Measurements from ENCODE around the gene RAB35. TPM values are rescaled to one million over a fixed set of nuclear protein-coding genes. Genes with fewer than 3 reads are reported as not detected.

Gene RAB35
- polyA plus RNA-seq, 2 of the 4 experiments (the other 2 are of a cell fraction), result 44.0 to 67.6 TPM

DNA sequence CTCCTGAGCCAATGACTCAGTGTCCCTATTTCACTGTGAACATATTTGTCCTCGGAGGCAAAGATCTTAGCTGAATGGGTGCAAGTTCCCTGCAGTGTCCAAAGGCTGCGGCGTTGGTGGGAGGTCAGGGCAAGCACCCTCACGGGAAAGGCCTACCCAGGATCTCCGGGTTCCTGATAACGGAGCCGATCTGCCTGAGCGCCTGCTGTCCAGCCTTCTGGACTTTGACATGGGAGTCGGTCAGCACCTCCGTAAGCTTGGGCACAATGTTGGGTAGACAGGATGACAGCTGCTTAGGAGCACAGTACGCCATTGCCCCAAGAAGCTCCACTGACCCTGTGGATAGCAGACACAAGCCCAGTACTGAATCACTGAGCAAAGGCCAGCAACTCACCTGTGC, 31.5 kb upstream of the RAB35 start:
- no peak for FAIRE-seq
- Histone ChIP-seq H3K27ac (no peak overlapping the region), H3K4me3 (no peak overlapping the region), H3K9me3 (no peaks in the 10 kb centered on the region), H3K4me2 (no peak overlapping the region), H3K4me1 (no peaks in the 10 kb centered on the region)
- TF ChIP-seq RARB (CRISPR knock-in tag; IDR thresholded peaks at IDR 0.05) (no peak), HOXA7 (CRISPR knock-in tag; IDR thresholded peaks at IDR 0.05) (no peak), BHLHE40 (IDR thresholded peaks at IDR 0.05; ENCODE audit: low read depth, low read length) (no peak), KDM5A (IDR thresholded peaks at IDR 0.05) (no peak)
- TF ChIP-seq, protein P1, sequence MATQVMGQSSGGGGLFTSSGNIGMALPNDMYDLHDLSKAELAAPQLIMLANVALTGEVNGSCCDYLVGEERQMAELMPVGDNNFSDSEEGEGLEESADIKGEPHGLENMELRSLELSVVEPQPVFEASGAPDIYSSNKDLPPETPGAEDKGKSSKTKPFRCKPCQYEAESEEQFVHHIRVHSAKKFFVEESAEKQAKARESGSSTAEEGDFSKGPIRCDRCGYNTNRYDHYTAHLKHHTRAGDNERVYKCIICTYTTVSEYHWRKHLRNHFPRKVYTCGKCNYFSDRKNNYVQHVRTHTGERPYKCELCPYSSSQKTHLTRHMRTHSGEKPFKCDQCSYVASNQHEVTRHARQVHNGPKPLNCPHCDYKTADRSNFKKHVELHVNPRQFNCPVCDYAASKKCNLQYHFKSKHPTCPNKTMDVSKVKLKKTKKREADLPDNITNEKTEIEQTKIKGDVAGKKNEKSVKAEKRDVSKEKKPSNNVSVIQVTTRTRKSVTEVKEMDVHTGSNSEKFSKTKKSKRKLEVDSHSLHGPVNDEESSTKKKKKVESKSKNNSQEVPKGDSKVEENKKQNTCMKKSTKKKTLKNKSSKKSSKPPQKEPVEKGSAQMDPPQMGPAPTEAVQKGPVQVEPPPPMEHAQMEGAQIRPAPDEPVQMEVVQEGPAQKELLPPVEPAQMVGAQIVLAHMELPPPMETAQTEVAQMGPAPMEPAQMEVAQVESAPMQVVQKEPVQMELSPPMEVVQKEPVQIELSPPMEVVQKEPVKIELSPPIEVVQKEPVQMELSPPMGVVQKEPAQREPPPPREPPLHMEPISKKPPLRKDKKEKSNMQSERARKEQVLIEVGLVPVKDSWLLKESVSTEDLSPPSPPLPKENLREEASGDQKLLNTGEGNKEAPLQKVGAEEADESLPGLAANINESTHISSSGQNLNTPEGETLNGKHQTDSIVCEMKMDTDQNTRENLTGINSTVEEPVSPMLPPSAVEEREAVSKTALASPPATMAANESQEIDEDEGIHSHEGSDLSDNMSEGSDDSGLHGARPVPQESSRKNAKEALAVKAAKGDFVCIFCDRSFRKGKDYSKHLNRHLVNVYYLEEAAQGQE (IDR thresholded peaks at IDR 0.05), result no peak
- CTCF ChIA-PET, result interaction anchor here (0.9 to 2.2 kb wide), 3 partner anchors 13 to 33 kb away, joined by 3 to 8 read pairs (median 5); no protein-coding TSS in a partner anchor
- 83% methylated on average over 9 of the region's 11 CpGs for WGBS (ENCODE audit: missing lambda C conversion rate)
- ATAC-seq, result no peak; a peak in 1 of 6 replicates
- POLR2A ChIA-PET, result interaction anchor here (1.1 to 1.7 kb wide), 2 partner anchors 14 to 53 kb away, joined by 3 to 11 read pairs; partner anchors contain the start of gene RPLP0
- no peak for DNase-seq (ENCODE audit: low read depth in 1 of 2, low spot score in 1 of 2)

DNA sequence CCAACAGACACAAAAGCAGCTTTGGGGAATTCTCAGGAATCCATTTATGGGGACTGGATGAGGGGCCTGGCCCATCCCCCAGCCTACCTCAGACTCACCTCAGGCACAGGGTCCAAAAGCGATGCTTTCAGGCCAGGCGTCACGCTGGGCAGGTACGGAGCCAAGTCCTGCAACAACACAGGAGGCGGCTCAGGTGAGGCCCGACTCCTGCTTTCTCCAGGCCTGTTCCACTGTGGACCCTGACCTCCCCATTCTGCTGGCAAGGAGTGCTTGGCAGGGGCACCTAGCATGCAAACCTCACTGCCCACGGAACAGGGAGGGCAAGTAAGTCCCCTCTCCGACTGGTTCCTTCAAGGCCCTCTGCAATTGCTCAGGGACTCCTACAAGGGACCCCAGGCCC, 28.6 kb upstream of the RAB35 start:
- ATAC-seq, result no peak
- ChIA-PET POLR2A (no interaction called here), CTCF (no interaction called here)
- Histone ChIP-seq H3K4me3 (no peak overlapping the region), H3K4me2 (no peak overlapping the region), H3K9me3 (no peaks in the 10 kb centered on the region), H3K4me1 (no peaks in the 10 kb centered on the region), H3K27ac (no peak overlapping the region)
- no peak for TF ChIP-seq SREBF2 (IDR thresholded peaks at IDR 0.05)
- no peak for TF ChIP-seq JUN (IDR thresholded peaks at IDR 0.05)
- TF ChIP-seq NPAS2 (CRISPR knock-in tag; IDR thresholded peaks at IDR 0.05; ENCODE audit: borderline replicate concordance), result no peak
- no peak for TF ChIP-seq GATA3 (IDR thresholded peaks at IDR 0.05; ENCODE audit: borderline replicate concordance)
- no peak for TF ChIP-seq MYC (IDR thresholded peaks at IDR 0.05; ENCODE audit: borderline replicate concordance, low read length)
- TF ChIP-seq EHMT2 (IDR thresholded peaks at IDR 0.05; ENCODE audit: low read depth), result no peak
- TF ChIP-seq, protein P2, sequence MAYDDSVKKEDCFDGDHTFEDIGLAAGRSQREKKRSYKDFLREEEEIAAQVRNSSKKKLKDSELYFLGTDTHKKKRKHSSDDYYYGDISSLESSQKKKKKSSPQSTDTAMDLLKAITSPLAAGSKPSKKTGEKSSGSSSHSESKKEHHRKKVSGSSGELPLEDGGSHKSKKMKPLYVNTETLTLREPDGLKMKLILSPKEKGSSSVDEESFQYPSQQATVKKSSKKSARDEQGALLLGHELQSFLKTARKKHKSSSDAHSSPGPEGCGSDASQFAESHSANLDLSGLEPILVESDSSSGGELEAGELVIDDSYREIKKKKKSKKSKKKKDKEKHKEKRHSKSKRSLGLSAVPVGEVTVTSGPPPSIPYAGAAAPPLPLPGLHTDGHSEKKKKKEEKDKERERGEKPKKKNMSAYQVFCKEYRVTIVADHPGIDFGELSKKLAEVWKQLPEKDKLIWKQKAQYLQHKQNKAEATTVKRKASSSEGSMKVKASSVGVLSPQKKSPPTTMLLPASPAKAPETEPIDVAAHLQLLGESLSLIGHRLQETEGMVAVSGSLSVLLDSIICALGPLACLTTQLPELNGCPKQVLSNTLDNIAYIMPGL (CRISPR knock-in tag; IDR thresholded peaks at IDR 0.05; ENCODE audit: borderline replicate concordance), result no peak
- TF ChIP-seq ZNF302 (CRISPR knock-in tag; IDR thresholded peaks at IDR 0.05), result no peak
- no peak for TF ChIP-seq CBX2 (IDR thresholded peaks at IDR 0.05; ENCODE audit: borderline replicate concordance, low read depth)
- TF ChIP-seq CEBPB (IDR thresholded peaks at IDR 0.05), result no peak
- no peak for TF ChIP-seq ZC3H11A (IDR thresholded peaks at IDR 0.05)
- TF ChIP-seq POLR2A (IDR thresholded peaks at IDR 0.05; ENCODE audit: low read length), result no peak
- no peak for TF ChIP-seq HOXA7 (CRISPR knock-in tag; IDR thresholded peaks at IDR 0.05)
- TF ChIP-seq, protein P1 (IDR thresholded peaks at IDR 0.05), result no peak
- TF ChIP-seq PHF8 (IDR thresholded peaks at IDR 0.05; ENCODE audit: borderline replicate concordance, low read depth), result no peak
- TF ChIP-seq FOXS1 (CRISPR knock-in tag; IDR thresholded peaks at IDR 0.05), result no peak
- TF ChIP-seq RNF2 (IDR thresholded peaks at IDR 0.05; ENCODE audit: borderline replicate concordance, low read depth), result no peak
- no peak for TF ChIP-seq HEYL (CRISPR knock-in tag; IDR thresholded peaks at IDR 0.05)
- no peak for TF ChIP-seq CHD4 (IDR thresholded peaks at IDR 0.05; ENCODE audit: borderline replicate concordance)
- TF ChIP-seq MAZ (IDR thresholded peaks at IDR 0.05; ENCODE audit: borderline replicate concordance, low read depth, low read length), result no peak
- FAIRE-seq, result no peak
- WGBS (ENCODE audit: missing lambda C conversion rate), result 95% methylated on average over 8 of the region's 8 CpGs
- no peak for DNase-seq (ENCODE audit: low read depth in 1 of 2, low spot score in 1 of 2)

All from A549 (cell line).